ENCODE measurements around the gene ADAP1.
"Not testable (repeated sequence)": the region's sequence is repeated elsewhere in the genome, so short reads cannot be mapped to it uniquely, and the experiment has no call there.

Gene ADAP1

DNA sequence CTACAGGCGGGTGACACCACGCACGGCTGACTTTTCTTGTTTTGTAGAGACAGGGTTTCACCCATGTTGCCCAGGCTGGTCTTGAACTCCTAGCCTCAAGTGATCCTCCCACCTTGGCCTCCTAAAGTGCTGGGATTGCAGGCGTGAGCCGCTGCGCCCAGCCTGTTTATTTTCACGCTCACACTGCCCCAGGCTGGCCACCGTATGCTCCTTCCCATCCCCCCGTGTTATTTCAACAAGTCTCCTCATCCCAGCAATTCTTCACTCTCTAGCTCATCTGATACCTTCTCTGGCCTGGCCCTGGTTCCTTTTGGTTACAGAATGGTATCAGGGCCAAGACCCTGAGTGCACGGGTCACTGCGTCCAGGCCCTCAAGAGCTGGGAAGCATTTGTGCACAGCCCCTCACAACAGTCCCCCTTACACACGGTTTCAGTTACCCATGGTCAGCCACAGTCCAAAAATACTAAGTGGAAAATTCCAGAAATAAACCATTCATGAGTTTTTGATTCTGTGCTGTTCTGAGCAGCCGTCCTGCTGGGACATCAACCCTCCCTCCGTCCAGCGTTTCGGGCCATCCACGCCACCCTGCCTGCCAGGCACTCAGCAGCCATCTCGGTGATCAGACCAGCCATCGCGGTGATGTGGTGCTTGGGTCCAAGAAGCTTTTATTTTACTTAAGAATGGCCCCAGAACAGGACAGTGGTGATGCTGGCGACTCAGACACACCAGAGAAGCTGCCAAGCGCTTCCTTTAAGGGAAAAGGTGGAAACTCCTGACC, 12.0 kb upstream of the ADAP1 start:
- TF ChIP-seq, protein P1, sequence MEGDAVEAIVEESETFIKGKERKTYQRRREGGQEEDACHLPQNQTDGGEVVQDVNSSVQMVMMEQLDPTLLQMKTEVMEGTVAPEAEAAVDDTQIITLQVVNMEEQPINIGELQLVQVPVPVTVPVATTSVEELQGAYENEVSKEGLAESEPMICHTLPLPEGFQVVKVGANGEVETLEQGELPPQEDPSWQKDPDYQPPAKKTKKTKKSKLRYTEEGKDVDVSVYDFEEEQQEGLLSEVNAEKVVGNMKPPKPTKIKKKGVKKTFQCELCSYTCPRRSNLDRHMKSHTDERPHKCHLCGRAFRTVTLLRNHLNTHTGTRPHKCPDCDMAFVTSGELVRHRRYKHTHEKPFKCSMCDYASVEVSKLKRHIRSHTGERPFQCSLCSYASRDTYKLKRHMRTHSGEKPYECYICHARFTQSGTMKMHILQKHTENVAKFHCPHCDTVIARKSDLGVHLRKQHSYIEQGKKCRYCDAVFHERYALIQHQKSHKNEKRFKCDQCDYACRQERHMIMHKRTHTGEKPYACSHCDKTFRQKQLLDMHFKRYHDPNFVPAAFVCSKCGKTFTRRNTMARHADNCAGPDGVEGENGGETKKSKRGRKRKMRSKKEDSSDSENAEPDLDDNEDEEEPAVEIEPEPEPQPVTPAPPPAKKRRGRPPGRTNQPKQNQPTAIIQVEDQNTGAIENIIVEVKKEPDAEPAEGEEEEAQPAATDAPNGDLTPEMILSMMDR (IDR thresholded peaks at IDR 0.05; ENCODE audit: borderline replicate concordance, control extremely low read depth, extremely low read depth, insufficient read depth, missing control alignments), result no peak
- in situ Hi-C loops (cut with MboI; ENCODE audit: low sequenced_read_pairs, unreplicated experiment), result no loop called here

GRCh38 chr7:964401-965231, 10.1 kb upstream of the ADAP1 start:
- no peak for DNase-seq (ENCODE audit: low spot score)
- in situ Hi-C loops (cut with MboI; ENCODE audit: low sequenced_read_pairs, unreplicated experiment), result no loop called here
- TF ChIP-seq, protein P1 (IDR thresholded peaks at IDR 0.05; ENCODE audit: borderline replicate concordance, control extremely low read depth, extremely low read depth, insufficient read depth, missing control alignments), result no peak

More for the DNA sequence above, 12.0 kb upstream of the ADAP1 start:
- DNase-seq (ENCODE audit: low spot score), result no peak

- TF ChIP-seq, protein P1 (IDR thresholded peaks at IDR 0.05; ENCODE audit: borderline replicate concordance, control extremely low read depth, extremely low read depth, insufficient read depth, missing control alignments), result peak; percentile 17
- no peak for DNase-seq (ENCODE audit: low spot score)
- in situ Hi-C loops (cut with MboI; ENCODE audit: low sequenced_read_pairs, unreplicated experiment), result no loop called here
Observed at GRCh38 chr7:963236-964078, 9.0 kb upstream of the ADAP1 start.

DNA sequence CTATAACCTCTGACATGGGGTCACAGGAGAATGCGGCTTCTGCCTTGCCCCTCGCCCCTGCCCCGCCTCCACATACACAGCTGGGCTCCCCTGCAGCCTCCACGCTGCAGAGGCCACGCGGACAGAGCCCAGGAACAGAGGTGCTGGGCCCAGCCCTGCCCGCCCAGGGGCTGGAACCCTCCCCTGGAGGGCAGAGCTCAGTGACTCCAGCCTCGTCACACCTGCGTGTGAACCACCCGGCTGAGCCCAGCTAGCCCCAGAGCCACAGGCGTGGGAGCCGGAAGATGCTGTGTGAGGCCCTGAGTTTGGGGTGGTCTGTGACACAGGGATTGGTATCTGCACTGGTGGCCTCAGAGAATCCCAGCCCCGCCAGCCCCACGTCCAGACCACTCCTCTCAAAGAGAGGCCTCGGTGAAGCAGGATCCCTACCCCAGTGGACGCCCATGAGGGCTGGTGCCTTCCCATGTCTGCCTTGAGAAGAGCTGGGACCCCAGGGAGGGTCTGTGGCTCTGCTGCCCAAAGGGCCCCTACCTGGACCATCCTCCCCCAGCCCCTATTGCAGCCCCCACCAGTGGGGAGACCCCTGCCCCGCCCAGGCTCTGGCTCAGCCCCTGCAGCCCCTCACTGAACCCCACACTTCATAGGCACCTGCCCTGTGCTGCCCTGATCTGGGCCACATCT, 8.1 kb upstream of the ADAP1 start:
- DNase-seq (ENCODE audit: low spot score), result no peak
- in situ Hi-C loops (cut with MboI; ENCODE audit: low sequenced_read_pairs, unreplicated experiment), result no loop called here
- TF ChIP-seq, protein P1 (IDR thresholded peaks at IDR 0.05; ENCODE audit: borderline replicate concordance, control extremely low read depth, extremely low read depth, insufficient read depth, missing control alignments), result no peak

DNA sequence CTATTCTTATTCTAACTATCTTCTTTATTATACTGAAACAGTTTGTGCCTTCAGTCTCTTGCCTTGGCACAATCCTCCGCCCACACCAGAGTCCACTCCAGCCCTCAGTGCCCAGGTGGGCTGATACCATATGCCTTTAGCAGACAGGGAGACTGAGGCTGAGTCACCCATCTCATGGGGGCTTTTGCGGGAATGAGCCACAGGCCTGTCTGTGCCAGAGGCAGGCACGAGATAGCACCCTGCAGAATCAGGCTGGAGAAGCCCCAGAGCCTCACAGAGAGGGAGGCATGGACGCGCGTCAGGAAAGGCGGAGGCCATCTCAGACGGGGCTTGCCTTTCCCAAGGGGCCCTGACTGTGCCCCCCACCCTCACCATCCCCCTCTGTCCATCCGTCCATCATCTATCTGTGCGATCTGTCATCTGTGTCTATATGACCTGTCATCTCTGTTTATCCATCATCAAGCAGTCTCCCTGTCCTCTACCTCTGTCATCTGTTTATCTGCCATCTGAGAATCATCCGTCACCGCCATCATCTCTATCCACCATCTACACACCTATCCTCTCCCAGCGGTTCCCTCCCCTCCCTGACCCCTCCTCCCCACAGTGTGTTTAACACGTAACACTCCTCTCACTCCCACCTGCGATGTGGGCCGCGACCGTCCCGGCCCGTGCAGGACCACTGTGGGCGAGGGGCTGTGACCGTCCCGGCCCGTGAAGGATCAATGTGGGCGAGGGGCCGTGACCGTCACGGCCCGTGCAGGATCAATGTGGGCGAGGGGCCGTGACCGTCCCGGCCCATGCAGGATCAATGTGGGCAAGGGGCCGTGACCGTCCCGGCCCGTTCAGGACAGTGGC, 7.3 kb upstream of the ADAP1 start:
- in situ Hi-C loops (cut with MboI; ENCODE audit: low sequenced_read_pairs, unreplicated experiment), result no loop called here
- DNase-seq (ENCODE audit: low spot score), result no peak
- TF ChIP-seq, protein P1 (IDR thresholded peaks at IDR 0.05; ENCODE audit: borderline replicate concordance, control extremely low read depth, extremely low read depth, insufficient read depth, missing control alignments), result no peak

GRCh38 chr7:960972-961371, 6.5 kb upstream of the ADAP1 start:
- DNase-seq (ENCODE audit: low spot score); in situ Hi-C loops (cut with MboI; ENCODE audit: low sequenced_read_pairs, unreplicated experiment): not testable (repeated sequence)
